ENCODE results near the gene AKAP17A. TPM values are rescaled to one million over a fixed set of nuclear protein-coding genes. Genes with fewer than 3 reads are reported as not detected.

Gene AKAP17A
- total and polyA plus RNA-seq, 2 of the 13 experiments (the other 11 are each of a cell fraction or from before 2014, with no cell fraction given): 20.5 to 26.5 TPM

- 0 out of 2 replicates have a peak, but pooled peaks have one; percentile 41 for TF ChIP-seq ZBTB25 (CRISPR knock-in tag; IDR thresholded peaks at IDR 0.05)
- peak; percentile 84 for TF ChIP-seq NFYC (CRISPR knock-in tag; IDR thresholded peaks at IDR 0.05)
- no peak for TF ChIP-seq ZBTB34 (CRISPR knock-in tag; IDR thresholded peaks at IDR 0.05)
- peak; percentile 28; the same call in 1 of the 2 replicates for TF ChIP-seq ZNF556 (CRISPR knock-in tag; IDR thresholded peaks at IDR 0.05; ENCODE audit: borderline replicate concordance)
- peak; percentile 59 for TF ChIP-seq ZBTB2 (CRISPR knock-in tag; IDR thresholded peaks at IDR 0.05; ENCODE audit: low read depth)
- TF ChIP-seq ELF3 (CRISPR knock-in tag; IDR thresholded peaks at IDR 0.05): peak; percentile 75
- peak; percentile 80; the same call in 1 of the 2 replicates for TF ChIP-seq HMGXB3 (CRISPR knock-in tag; IDR thresholded peaks at IDR 0.05; ENCODE audit: borderline replicate concordance)
- TF ChIP-seq SP2 (CRISPR knock-in tag; IDR thresholded peaks at IDR 0.05): peak; percentile 90
- TF ChIP-seq GABPA (IDR thresholded peaks at IDR 0.05; ENCODE audit: low read depth, low read length): no peak
- peak; percentile 93 for TF ChIP-seq GABPA (CRISPR knock-in tag; IDR thresholded peaks at IDR 0.05; ENCODE audit: low read depth)
- TF ChIP-seq NFIC (IDR thresholded peaks at IDR 0.05; ENCODE audit: low read length): no peak
- peak; percentile 80 for TF ChIP-seq YY1 (IDR thresholded peaks at IDR 0.05; ENCODE audit: insufficient read depth, insufficient replicate concordance, low read depth, low read length)
- no peak for TF ChIP-seq PRDM10 (CRISPR knock-in tag; IDR thresholded peaks at IDR 0.05; ENCODE audit: low read depth)
- peak; percentile 53 for TF ChIP-seq XRCC5 (optimal IDR thresholded peaks at IDR 0.05; ENCODE audit: low read length)
- TF ChIP-seq POLR2AphosphoS5 (IDR thresholded peaks at IDR 0.05; ENCODE audit: low read depth, low read length): peak; percentile 58; the same call in 1 of the 2 replicates
- 0 out of 2 replicates have a peak, but pooled peaks have one; percentile 18 for TF ChIP-seq ZSCAN9 (CRISPR knock-in tag; IDR thresholded peaks at IDR 0.05; ENCODE audit: borderline replicate concordance)
- TF ChIP-seq NFYB (CRISPR knock-in tag; IDR thresholded peaks at IDR 0.05): peak; percentile 86
Measured at GRCh38 chrX:1591102-1591862, at the start of gene AKAP17A (continued).

All from HepG2 (cell line).